Activated CD4-positive, CD25-positive, alpha-beta regulatory T cell treated with anti-CD3 and anti-CD28 coated beads, Interleukin-2, amount 50 U/mL, for 16 hours (primary cell): ENCODE results near the gene ZDHHC14.

Source experiments
- DNase-seq: peaks from one replicate; pipeline ENCODE4 v3.0.0-alpha.2; 2020; ENCODE audit warnings: low read depth, low spot score

ZDHHC14 gene

GRCh38 chr6:157642736-157643135 lies 261.7 kb downstream of the ZDHHC14 start:
- DNase-seq, result no peak

DNA sequence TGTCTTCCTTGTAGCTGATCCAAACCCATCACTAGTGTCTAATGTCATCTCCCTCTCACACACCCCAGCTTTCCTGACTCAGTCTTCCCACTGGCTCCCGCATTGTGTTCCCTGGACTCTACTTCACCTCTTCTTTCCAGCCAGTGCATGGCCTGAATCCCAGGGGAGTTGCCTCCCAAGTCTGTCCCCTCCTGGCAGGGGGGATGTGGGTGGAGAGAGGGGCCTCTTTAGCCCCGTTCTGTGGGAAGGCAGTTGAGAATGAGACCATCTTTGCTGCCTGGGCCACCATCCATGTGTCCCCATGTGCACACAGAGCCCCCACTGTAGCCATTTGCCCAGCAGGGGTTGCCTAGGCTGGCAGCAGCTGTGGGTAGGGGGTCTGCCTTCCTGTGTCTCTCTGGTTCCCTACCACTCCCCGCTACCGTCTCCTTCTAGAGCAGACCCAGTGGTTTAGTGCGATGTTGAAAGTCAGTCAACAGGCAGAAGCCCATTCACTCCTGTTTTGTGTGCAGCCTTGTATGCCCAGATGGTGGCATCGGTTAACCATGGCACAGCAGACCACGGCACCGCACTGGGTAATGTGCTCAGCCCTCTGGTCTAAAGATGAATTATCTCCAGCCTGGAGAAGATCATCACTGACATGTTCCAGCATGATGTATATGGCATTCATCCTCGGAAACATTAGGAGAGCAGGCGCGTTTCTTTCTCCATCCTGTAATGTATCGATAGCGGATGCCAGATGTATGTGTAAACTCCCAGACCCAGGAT lies 263.2 kb downstream of the ZDHHC14 start:
- no peak for DNase-seq

DNA sequence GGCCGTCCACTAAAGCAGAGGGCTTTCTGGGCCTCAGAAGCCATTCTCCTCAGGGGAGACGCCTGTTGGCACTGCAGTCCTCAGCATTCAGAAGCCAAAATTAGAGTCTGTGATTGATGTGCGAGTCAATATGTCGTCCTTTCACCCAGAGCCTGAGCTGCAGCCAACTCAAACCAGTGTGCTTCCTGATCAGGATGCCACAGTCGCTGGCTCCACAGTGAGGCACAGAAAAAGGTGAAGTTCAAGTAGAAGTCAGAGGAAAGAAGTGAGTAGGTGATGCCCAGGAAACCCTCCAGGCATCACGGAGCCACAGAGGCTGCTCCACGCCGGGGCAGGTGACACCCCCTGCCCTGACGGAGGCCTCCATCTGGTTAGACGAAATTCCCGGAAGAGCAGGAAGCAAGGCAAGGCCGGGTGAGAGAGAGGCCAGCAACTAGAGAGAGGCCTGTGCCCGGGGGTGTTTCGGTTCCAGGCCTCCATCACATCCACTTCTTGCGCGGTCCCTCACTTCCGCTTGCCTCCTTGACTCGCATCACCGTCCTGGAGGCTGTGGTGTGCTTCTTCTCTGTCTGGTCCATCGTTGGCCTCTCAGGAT lies 264.3 kb downstream of the ZDHHC14 start:
- no peak for DNase-seq

GRCh38 chr6:157646012-157646411 lies 265.0 kb downstream of the ZDHHC14 start:
- no peak for DNase-seq

GRCh38 chr6:157647261-157647915 lies 266.4 kb downstream of the ZDHHC14 start:
- no peak for DNase-seq

GRCh38 chr6:157648561-157648960 lies 267.6 kb downstream of the ZDHHC14 start:
- DNase-seq, result no peak

DNA sequence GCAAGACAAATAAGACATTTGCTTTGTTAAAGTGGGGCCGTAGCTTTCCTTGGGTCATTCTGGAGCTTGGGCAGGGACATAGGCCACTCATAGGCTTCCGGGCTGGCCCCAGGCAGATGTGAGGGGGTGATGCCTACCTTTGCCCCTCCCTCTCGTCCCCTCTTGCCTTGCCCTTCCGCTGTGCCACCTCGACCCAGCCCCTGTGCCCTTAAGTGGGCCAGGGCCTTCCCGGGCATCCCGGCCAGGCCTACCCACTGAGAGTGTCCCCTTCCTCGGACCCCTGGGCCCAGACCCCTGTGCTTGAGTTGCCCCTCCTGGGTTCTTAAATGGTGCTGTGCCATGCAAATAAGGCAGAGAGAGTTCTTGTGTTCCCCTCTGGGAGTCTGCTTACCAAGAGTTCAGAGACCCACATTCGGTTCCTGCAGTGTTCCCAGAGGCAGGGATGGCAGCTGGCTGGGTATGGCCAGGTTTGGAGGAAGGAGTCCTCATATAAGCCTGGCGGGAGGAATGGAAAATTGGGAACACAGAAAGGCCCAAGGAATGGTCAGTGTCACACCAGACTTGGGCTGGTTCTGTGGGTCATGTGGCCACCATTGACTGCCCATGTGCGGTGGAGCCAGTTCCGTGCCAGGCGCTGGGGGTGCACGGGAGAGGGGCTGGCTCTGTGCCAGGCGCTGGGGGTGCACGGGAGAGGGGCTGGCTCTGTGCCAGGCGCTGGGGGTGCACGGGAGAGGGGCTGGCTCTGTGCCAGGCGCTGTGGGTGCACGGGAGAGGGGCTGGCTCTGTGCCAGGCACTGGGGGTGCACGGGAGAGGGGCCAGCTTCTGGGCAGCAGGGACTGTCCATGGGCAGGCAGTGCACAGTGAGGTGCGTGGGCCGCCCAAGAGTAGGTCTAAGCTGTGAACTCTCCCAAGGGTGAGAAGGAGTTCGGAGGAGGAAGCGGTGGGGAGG lies 268.6 kb downstream of the ZDHHC14 start:
- no peak for DNase-seq

DNA sequence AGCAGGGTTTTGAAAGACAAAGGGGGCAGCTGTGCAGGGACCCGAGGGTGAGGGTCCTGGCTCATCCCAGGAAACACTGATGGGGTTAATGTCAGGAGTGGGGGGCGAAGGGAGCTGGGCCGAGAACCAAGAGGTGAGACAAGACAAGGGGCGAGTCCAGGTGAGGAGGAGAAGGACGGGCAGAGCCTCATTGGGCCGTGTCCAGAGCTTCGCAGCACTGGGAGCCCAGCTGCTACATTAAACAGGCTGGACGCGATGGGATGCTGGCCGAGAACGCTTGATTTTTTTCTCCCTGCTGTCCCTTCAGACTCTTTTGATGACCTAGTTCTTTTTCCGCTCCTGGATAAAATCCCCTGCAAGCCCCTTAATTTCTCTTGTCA lies 269.3 kb downstream of the ZDHHC14 start:
- no peak for DNase-seq

- DNase-seq, result no peak
Measured at GRCh38 chr6:157650801-157651200, 269.8 kb downstream of the ZDHHC14 start.

DNA sequence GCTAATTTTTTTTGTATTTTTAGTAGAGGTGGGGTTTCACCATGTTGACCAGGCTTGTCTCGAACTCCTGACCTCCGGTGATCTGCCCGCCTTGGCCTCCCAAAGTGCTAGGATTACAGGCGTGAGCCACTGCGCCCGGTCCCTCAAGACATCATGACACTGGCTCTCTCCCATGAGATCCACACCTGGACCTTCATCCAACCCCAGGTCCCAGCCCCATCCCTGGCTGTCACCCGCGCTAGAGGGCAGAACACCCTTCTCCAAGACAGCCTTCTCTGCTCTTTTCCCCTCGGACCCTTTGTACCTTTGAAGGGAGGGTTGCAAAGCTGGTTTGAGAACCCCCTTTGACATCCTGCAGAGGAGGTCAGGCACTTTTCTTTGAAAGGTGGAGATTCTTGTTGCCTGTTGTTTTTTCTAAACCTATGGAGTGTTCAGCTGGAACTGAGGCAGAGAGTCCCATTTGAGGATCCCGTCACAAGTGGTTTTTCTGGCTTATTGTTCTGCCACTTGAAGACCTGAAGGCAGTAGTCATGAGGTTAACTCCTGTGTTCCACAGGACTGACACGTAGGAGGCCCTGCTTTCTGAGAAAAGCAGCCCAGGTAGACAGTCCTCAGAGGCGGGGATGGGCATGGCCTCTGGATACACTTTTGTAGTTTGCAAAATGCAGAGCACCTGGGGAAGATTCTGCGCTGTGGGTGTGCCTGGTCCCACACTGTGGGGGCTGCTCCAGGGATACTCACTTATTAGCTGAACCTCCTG lies 270.9 kb downstream of the ZDHHC14 start:
- no peak for DNase-seq

DNA sequence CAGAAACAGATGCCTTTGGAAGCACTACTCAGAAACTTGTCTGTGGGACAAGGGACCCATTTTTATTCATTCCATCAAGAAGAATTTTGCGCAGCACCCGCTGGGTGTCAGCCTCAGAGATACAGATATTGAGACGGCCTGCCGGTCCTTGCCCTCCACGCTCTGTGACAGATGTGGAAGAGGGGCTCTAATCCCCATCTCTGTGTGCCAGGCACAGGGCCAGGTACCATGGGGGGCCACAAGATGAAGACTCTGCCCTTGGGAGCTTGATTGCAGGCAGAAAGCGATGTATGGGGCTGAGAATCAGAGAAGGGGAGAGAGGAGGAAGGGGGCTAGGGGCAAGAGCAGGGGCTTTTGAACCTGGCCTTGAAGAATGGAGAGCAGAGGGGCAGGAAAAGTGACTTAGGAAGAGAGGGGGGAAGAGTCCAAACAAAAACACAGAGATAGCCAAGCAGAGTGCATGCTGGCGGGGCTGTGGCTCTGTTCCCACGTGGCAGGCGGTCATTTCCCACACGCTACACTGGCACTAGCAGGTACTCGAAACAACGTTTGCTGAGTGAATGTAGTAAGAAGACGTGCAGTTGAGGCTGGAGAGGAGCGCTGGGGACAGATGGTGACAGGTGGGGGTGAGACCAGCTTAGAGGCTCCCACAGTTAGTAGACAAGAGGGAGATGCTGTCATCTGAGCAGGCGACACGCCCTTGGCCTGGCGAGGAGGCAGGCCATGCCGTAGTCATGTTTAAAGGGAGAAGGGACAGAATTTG lies 271.8 kb downstream of the ZDHHC14 start:
- no peak for DNase-seq

GRCh38 chr6:157653521-157653920 lies 272.5 kb downstream of the ZDHHC14 start:
- no peak for DNase-seq

DNA sequence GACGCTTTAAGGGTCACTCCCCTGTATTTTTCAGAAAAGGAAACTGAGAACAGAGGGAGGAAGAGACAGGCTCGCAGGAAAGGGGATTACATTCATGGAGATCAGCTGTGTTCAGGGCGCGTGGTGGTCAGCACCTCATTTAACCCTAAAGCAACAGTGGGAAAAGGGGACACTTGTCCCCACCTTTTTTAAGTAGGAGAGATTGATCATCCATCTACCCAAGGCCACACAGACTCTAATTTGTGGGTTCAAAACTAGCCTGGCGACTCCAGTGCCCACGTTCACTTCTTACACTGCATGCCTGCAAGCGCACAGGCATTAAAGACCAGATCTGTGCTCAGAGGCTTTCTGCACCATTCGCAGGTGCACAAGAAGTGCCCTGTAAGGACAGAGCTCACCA lies 274.1 kb downstream of the ZDHHC14 start:
- no peak for DNase-seq

- no peak for DNase-seq
Measured at GRCh38 chr6:157656437-157656997, 275.5 kb downstream of the ZDHHC14 start.

DNA sequence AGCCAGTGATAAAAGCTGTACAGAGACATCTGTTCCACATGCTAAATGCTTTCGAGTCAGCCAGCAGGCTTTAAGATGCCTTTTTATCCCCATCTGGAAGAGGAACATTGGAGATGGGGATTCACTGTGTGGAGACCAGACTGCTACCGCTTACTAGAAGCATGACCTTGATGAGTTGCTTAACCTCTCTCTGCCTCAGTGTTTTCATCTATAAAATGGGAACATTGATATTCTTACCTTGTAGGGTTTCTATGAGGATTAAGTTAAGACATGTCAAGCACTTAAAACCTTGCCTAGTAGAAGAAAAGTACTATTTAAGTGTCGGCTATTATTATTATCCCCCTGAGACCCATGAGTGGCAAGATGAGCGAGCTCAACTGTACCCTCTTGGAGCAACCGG lies 276.8 kb downstream of the ZDHHC14 start:
- DNase-seq, result no peak

DNA sequence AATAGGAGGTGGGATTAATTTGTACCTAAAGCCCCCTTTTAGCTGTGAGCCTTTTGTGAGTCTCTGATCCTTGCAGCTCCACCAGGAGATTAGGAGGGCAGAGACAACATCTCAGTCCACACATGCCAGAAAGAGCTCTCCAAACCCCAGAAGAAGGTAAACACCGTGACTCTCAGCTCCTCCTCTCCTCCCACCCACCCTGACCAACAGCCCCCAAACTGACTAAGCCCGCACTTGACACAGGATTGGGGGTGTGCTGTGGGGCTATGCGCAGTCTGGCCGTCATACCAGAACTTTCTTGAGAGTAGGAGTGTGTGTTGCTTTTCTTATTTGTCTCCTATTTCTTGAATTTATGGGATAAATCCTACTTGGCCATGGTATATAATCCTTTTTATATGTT lies 277.3 kb downstream of the ZDHHC14 start:
- no peak for DNase-seq

DNA sequence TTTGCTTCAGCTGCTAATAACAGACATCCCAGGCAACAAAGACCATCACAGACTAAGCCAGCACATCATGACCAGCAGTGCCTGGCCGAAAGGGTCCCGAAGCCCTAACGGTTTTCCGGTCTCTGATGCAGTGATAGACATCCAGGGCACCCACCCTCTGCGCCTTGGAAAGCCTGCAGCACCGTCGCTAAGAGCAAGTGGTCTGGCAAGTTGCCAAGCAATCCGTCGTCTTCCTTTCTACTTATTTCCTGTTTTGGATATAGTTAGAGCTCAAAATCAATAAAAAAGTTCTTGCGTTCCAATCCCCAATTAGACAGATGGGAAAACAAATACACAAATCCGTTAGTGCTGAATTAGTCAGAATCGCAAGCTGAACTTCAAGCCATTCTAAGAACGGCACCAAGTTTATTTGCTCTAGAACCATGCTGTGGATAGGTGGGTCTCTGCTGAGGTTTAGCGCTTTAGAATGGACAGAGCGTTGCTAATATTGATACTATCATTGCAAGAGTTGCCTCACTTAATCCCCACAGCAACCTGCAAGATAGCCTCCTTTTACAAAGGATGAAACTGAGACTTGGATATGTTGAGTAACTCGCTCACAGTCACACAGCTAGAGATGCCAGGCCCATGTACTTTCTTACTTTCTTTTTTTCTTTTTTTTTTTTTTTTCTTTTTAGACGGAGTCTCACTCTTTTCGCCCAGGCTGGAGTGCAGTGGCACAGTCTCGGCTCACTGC lies 278.7 kb downstream of the ZDHHC14 start:
- DNase-seq, result no peak

DNA sequence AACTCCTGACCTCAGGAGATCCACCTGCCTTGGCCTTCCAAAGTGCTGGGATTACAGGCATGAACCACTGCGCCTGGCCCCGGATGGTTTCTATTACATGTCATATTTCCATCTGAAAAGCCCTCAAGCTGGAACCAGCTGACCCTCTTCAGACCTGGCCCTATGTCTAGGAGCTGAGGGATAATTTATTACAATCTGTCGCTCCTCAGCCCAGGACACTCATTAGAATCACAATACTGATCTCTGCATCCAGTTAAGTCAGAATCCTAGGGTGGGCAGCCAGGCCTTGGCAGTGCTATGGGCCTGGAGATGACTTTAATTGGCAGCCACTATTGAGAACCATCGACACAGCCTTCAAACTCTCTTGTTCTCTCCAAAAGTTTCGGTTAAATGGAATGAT lies 279.4 kb downstream of the ZDHHC14 start:
- no peak for DNase-seq

DNA sequence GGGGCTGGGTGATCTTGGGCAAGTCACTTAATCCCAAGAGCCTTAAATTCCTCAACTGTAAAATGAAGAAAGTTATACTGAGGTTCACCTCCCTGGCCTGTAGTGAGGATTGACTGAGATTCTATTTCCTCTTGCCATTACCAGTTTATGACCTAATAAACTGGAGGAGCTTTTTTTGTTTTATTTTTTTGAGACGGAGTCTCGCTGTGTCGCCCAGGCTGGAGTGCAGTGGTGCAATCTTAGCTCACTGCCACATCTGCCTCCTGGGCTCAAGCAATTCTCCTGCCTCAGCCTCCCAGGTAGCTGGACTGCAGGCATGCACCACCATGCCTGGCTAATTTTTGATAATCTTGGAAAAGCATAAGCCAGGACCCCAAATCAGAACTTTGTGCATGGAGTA lies 280.7 kb downstream of the ZDHHC14 start:
- DNase-seq, result no peak
